B cell (primary cell): ENCODE data around the gene PHOSPHO1. TPM values are rescaled to one million over a fixed set of nuclear protein-coding genes. Genes with fewer than 3 reads are reported as not detected.
A peak's percentile ranks its signal among the peaks of the same experiment; 100 is the strongest.

Source experiments
- ATAC-seq: fragments of 200-7000 bp; cut with Tn5 transposase; one replicate; pipeline ENCODE4 v1.10.0; 2021; ENCODE audit warnings: low read depth, mild to moderate bottlenecking, moderate number of reproducible peaks, moderate library complexity
- CTCF ChIA-PET: fragments of 350-600 bp; sonication (Branson Sonifier 250); formaldehyde crosslinking; loops from one replicate; lab custom pipeline; 2021; ENCODE audit warnings: antibody characterized with exemption, inconsistent platforms; lab: Charles Lee
- POLR2A ChIA-PET: fragments of 350-600 bp; sonication (Branson Sonifier 250); formaldehyde crosslinking; loops from one replicate; lab custom pipeline; 2021; ENCODE audit warnings: antibody characterized with exemption; lab: Charles Lee
- DNase-seq: peaks from one replicate; pipeline ENCODE4 v3.0.0; 2013
- H2AFZ ChIP-seq: 2 replicates; pipeline ENCODE4 v1.6.1; 2012; ENCODE audit warnings: mild to moderate bottlenecking, low read depth, low read length; ENCODE audit not compliant: insufficient read depth, poor library complexity, severe bottlenecking
- H3K27ac ChIP-seq, 2 donors: 1 replicate in 1 of 2; 2 replicates in 1 of 2; pipeline ENCODE4 v1.5.1; 2012 to 2013; ENCODE audit warnings: low read length in 2 of 2, mild to moderate bottlenecking in 2 of 2, moderate library complexity in 1 of 2
- H3K27me3 ChIP-seq, 4 experiments: fragments of 200-600 bp in 1 of 4; sonication (generic) in 1 of 4; replicated peaks in 1 of 4; 1 replicate in 2 of 4; 2 replicates in 2 of 4; pipeline versions ENCODE4 v1.6.1 to v1.7.0; 2013 to 2016; ENCODE audit warnings: low read length in 3 of 4, mild to moderate bottlenecking in 2 of 4, mixed read lengths in 1 of 4, moderate library complexity in 1 of 4; ENCODE audit not compliant: insufficient read depth in 4 of 4, control insufficient read depth in 3 of 4; ENCODE audit errors: control extremely low read depth in 1 of 4
- H3K36me3 ChIP-seq, 2 experiments: replicated peaks in 1 of 2; 1 replicate in 1 of 2; 2 replicates in 1 of 2; pipeline versions ENCODE4 v1.6.1 to v1.7.1; 2013; ENCODE audit warnings: low read length in 1 of 2; ENCODE audit not compliant: insufficient read depth in 2 of 2, control insufficient read depth in 1 of 2; ENCODE audit errors: control extremely low read depth in 1 of 2, extremely low read depth in 1 of 2
- H3K4me1 ChIP-seq, 2 donors: fragments of 200-600 bp in 1 of 2; sonication (generic) in 1 of 2; 1 replicate in 1 of 2; 2 replicates in 1 of 2; pipeline versions ENCODE4 v1.5.1 to v1.6.1; 2013 to 2017; ENCODE audit warnings: low read length in 2 of 2; ENCODE audit not compliant: control insufficient read depth in 2 of 2, insufficient read depth in 2 of 2
- H3K4me2 ChIP-seq: replicated peaks from 2 replicates; pipeline ENCODE3; 2012; ENCODE audit warnings: mild to moderate bottlenecking, low read depth, low read length; ENCODE audit not compliant: poor library complexity, severe bottlenecking
- H3K4me3 ChIP-seq, 5 experiments: fragments of 200-600 bp in 1 of 5; sonication (generic) in 1 of 5; 1 replicate in 3 of 5; 2 replicates in 2 of 5; pipeline versions ENCODE4 v1.5.1 to v1.7.0; 2011 to 2016; ENCODE audit warnings: low read length in 4 of 5, mild to moderate bottlenecking in 4 of 5, low read depth in 2 of 5, control low read depth in 1 of 5, moderate library complexity in 1 of 5; ENCODE audit not compliant: insufficient read depth in 1 of 5; ENCODE audit errors: control extremely low read depth in 1 of 5, extremely low read depth in 1 of 5
- H3K79me2 ChIP-seq: fragments of 200-600 bp; sonication (generic); one replicate; pipeline ENCODE4 v1.6.0; 2016; ENCODE audit warnings: low read length; ENCODE audit not compliant: control insufficient read depth, insufficient read depth
- H3K9ac ChIP-seq: fragments of 200-600 bp; sonication (generic); 2 replicates; pipeline ENCODE4 v1.6.1; 2017; ENCODE audit warnings: mild to moderate bottlenecking, low read length, moderate library complexity
- H3K9me3 ChIP-seq, 3 donors: one replicate each; pipeline versions ENCODE4 v1.6.1 to v1.7.1; 2013; ENCODE audit warnings: low read length in 2 of 3; ENCODE audit not compliant: control insufficient read depth in 2 of 3, insufficient read depth in 1 of 3; ENCODE audit errors: control extremely low read depth in 1 of 3
- H4K20me1 ChIP-seq: 2 replicates; pipeline ENCODE4 v1.6.0; 2012; ENCODE audit warnings: mild to moderate bottlenecking, low read length; ENCODE audit not compliant: insufficient read depth, control insufficient read depth, poor library complexity, severe bottlenecking
- H3K27ac Mint-ChIP-seq: one replicate; pipeline ENCODE4 v1.8.0; 2021; ENCODE audit warnings: mixed read lengths
- H3K27me3 Mint-ChIP-seq: one replicate; pipeline ENCODE4 v1.8.0; 2021; ENCODE audit warnings: mixed read lengths
- H3K4me1 Mint-ChIP-seq: one replicate; pipeline ENCODE4 v1.8.0; 2021; ENCODE audit warnings: mixed read lengths
- H3K4me3 Mint-ChIP-seq: one replicate; pipeline ENCODE4 v1.8.0; 2021; ENCODE audit warnings: mixed read lengths
- H3K9me3 Mint-ChIP-seq: one replicate; pipeline ENCODE4 v1.8.0; 2022; ENCODE audit warnings: mixed read lengths; ENCODE audit not compliant: insufficient read depth
- EZH2 ChIP-seq: IDR thresholded peaks from 2 replicates; pipeline ENCODE4 v1.6.1; 2012; ENCODE audit warnings: borderline replicate concordance, low read depth, mild to moderate bottlenecking, moderate library complexity, low read length; ENCODE audit not compliant: insufficient read depth, poor library complexity, severe bottlenecking
- WGBS: methylation state at CpG from one replicate; pipeline ENCODE4 v1.1.5; 2013; ENCODE audit warnings: missing lambda C conversion rate; ENCODE audit not compliant: insufficient coverage; 5-methylcytosine and 5-hydroxymethylcytosine counted together
- intact Hi-C: fragments of 100-400 bp; cut with micrococcal nuclease; formaldehyde crosslinking; loops from one replicate; pipeline ENCODE4 v1.10.0; 2022
- polyA plus RNA-seq: library from polyadenylated mRNA; depleted of rRNA; stranded (reverse); fragments of >200 nt; gene quantifications from 2 replicates; pipeline ENCODE4 v1.2.3, GENCODE V29; 2012
- total RNA-seq, 2 donors: library from RNA; stranded (reverse); fragments of 120-200 nt in 1 of 2; gene quantifications; 1 replicate in 1 of 2; 2 replicates in 1 of 2; pipeline versions ENCODE4 v1.2.3 to v1.2.4, GENCODE V29; 2013 to 2022
- TF ChIP-seq, protein P1 (sequence below): fragments of 200-600 bp; IDR thresholded peaks from one replicate; pipeline ENCODE4 v1.8.0; 2022; ENCODE audit warnings: antibody characterized with exemption, mild to moderate bottlenecking

The PHOSPHO1 gene
- total and polyA plus RNA-seq, 2 donors (not counting 1 experiment from before 2014, with no cell fraction given), result 0.15 TPM; not detected in 1

DNA sequence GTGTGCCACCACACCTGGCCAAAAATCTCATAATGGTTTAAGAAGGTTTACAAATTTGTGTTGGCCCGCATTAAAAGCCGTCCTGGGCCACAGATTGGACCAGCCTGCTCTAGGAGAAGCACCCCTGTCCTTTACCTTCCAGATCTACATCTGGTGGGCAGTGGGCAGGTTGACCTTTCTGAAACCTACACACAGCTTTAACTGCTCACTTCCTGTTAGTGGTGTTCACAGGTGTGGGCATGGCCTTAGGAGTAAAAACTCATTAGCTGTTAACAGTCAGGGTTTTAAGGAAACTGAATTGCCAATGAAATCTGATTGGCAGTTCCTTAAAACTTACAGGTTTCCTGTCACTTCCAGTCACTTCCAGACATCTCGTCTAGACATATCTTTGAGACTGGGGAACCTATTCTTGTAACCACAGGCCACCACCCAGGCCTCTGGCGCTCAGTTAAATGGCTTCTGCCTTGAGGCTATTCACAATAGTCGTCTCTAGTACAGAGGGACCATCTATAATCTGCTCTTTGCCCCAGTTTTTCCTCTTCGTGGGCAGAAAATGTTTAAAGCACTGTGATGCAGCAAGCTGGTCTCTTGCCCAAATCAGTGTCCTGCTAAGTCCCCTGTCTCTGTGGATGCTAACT, 49.5 kb downstream of the PHOSPHO1 start:
- Histone ChIP-seq H3K9me3 (peaks cover 0 to 41% (median 23%) of the 10 kb centered on the region in 3 donors), H3K27me3 (peaks cover 0 to 3% (median 0%) of the 10 kb centered on the region in 4 experiments), H3K4me3 (no peak overlapping the region), H3K4me2 (no peak overlapping the region), H4K20me1 (no peaks in the 10 kb centered on the region), H3K79me2 (no peaks in the 10 kb centered on the region), H3K36me3 (no peaks in the 10 kb centered on the region), H2AFZ (no peak overlapping the region), H3K4me1 (peaks cover 0 to 4% of the 10 kb centered on the region in 2 donors), H3K27ac (no peak overlapping the region), H3K9ac (no peak overlapping the region)
- H3K4me3 Mint-ChIP-seq, result no peak overlapping the region
- H3K4me1 Mint-ChIP-seq, result peaks cover 2% of the 10 kb centered on the region
- ATAC-seq (no peak), DNase-seq (peak; percentile 16)
- TF ChIP-seq, protein P1, sequence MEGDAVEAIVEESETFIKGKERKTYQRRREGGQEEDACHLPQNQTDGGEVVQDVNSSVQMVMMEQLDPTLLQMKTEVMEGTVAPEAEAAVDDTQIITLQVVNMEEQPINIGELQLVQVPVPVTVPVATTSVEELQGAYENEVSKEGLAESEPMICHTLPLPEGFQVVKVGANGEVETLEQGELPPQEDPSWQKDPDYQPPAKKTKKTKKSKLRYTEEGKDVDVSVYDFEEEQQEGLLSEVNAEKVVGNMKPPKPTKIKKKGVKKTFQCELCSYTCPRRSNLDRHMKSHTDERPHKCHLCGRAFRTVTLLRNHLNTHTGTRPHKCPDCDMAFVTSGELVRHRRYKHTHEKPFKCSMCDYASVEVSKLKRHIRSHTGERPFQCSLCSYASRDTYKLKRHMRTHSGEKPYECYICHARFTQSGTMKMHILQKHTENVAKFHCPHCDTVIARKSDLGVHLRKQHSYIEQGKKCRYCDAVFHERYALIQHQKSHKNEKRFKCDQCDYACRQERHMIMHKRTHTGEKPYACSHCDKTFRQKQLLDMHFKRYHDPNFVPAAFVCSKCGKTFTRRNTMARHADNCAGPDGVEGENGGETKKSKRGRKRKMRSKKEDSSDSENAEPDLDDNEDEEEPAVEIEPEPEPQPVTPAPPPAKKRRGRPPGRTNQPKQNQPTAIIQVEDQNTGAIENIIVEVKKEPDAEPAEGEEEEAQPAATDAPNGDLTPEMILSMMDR, result no peak
- TF ChIP-seq EZH2, result no peak
- CTCF ChIA-PET, result interaction anchor here (0.7 to 10.8 kb wide), 28 partner anchors 8 to 704 kb away, joined by 3 to 332 read pairs (median 6); partner anchors contain the start of genes ABI3, GNGT2 and PHOSPHO1
- peaks cover 6% of the 10 kb centered on the region for H3K9me3 Mint-ChIP-seq
- peaks cover 4% of the 10 kb centered on the region for H3K27me3 Mint-ChIP-seq
- POLR2A ChIA-PET, result interaction anchor here (0.7 to 1.0 kb wide), 2 partner anchors 32 to 48 kb away, joined by 3 to 7 read pairs; no protein-coding TSS in a partner anchor
- 74% methylated on average over 5 of the region's 6 CpGs for WGBS
- no peak overlapping the region for H3K27ac Mint-ChIP-seq
- intact Hi-C loops, result loop anchor here (1.0 kb wide), 3 partner anchors 46 to 134 kb away; no protein-coding TSS in a partner anchor

DNA sequence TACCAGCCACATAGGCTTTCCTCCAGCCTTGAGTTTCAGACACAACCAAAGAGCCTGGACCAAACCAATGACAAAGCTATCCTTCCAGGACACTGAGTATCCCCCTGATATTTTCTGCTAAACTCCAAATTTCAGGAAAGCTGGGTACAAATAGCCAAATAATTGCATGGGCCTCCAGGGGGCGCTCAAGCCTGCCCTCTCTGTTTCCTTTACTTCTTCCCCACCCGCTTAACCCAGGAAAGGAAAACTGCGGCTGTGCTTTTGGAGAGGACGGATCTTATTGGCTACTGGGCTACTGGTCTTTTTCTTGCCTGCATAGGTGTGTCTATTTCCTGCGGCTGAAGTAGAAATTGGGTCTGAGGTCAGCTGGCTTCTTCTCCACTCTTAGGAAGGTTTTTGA, 50.3 kb downstream of the PHOSPHO1 start:
- H3K4me1 Mint-ChIP-seq, result peaks cover 2% of the 10 kb centered on the region
- Histone ChIP-seq H2AFZ (no peak overlapping the region), H3K79me2 (no peaks in the 10 kb centered on the region), H3K4me2 (peak overlapping the region; percentile 20), H3K9ac (no peak overlapping the region), H3K4me1 (peaks cover 0 to 4% of the 10 kb centered on the region in 2 donors), H3K4me3 (no peak overlapping the region), H3K27me3 (peaks cover 0 to 8% (median 3%) of the 10 kb centered on the region in 4 experiments), H4K20me1 (no peaks in the 10 kb centered on the region), H3K36me3 (no peaks in the 10 kb centered on the region), H3K9me3 (peaks cover 3 to 44% (median 26%) of the 10 kb centered on the region in 3 donors), H3K27ac (no peak overlapping the region)
- WGBS, result 14% methylated on average over 2 of the region's 5 CpGs
- H3K4me3 Mint-ChIP-seq, result no peak overlapping the region
- TF ChIP-seq, protein P1, result peak; percentile 86
- TF ChIP-seq EZH2, result no peak
- H3K27me3 Mint-ChIP-seq, result peaks cover 4% of the 10 kb centered on the region
- H3K27ac Mint-ChIP-seq, result no peak overlapping the region
- intact Hi-C loops, result loop anchor here (1.0 kb wide), 3 partner anchors 47 to 135 kb away; no protein-coding TSS in a partner anchor
- peaks cover 12% of the 10 kb centered on the region for H3K9me3 Mint-ChIP-seq
- CTCF ChIA-PET, result interaction anchor here (0.5 to 10.8 kb wide), 37 partner anchors 9 to 705 kb away, joined by 3 to 332 read pairs (median 5); partner anchors contain the start of genes ABI3, GNGT2 and PHOSPHO1
- DNase-seq, result peak; percentile 77
- ATAC-seq, result peak; percentile 53
- POLR2A ChIA-PET, result interaction anchor here (0.6 to 1.0 kb wide), 5 partner anchors 12 to 50 kb away, joined by 3 to 7 read pairs (median 4); no protein-coding TSS in a partner anchor
